Right renal pelvis (tissue), 4 donors: Measurements from ENCODE around the gene MLYCD. TPM values are rescaled to one million over a fixed set of nuclear protein-coding genes. Genes with fewer than 3 reads are reported as not detected.

Source experiments
- DNase-seq, 4 donors: peaks; one replicate each; pipeline ENCODE4 v3.0.0-alpha.2; 2013; ENCODE audit warnings: low read depth in 4 of 4, low spot score in 3 of 4, missing footprints in 1 of 4
- polyA plus RNA-seq, 4 donors: library from polyadenylated mRNA; unstranded; fragments of 120-200 nt; gene quantifications; one replicate each; pipeline ENCODE4 v1.2.1, GENCODE V29; 2013; ENCODE audit not compliant: insufficient read length in 4 of 4

The MLYCD gene
- polyA plus RNA-seq, 4 donors, result 4.3 to 5.4 (median 4.4) TPM

GRCh38 chr16:83895942-83896341 lies 3.0 kb upstream of the MLYCD start:
- no peak for DNase-seq

GRCh38 chr16:83899272-83899897 lies 470 bp downstream of the MLYCD start:
- peak in 2 of 4 donors; percentile 16 to 47 for DNase-seq

- DNase-seq, result no peak
Observed at GRCh38 chr16:83899978-83900377, 1.1 kb downstream of the MLYCD start.

DNA sequence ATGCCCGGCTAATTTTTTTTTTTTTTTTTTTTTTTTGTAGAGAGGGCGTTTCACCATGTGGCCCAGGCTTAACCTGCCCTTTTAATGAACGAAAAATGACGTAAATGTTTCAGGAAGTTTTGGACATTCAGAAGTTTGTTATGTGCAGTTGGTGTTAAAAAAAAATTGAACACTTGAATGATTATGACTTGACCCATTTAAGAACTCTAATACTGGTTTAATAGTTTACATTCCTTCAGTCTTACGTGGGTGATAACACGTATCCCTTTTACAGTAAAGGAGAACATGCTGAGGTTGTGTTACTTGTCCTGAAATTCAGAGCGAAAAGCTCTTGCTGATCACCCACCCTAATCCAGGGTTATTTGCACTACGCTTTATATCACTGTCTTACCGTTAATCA lies 1.7 kb downstream of the MLYCD start:
- DNase-seq, result no peak

- no peak for DNase-seq
Observed at GRCh38 chr16:83901101-83901500, 2.2 kb downstream of the MLYCD start.

GRCh38 chr16:83903751-83904150 lies 4.8 kb downstream of the MLYCD start:
- no peak for DNase-seq

- DNase-seq, result no peak
Observed at GRCh38 chr16:83906683-83907082, 7.8 kb downstream of the MLYCD start.

DNA sequence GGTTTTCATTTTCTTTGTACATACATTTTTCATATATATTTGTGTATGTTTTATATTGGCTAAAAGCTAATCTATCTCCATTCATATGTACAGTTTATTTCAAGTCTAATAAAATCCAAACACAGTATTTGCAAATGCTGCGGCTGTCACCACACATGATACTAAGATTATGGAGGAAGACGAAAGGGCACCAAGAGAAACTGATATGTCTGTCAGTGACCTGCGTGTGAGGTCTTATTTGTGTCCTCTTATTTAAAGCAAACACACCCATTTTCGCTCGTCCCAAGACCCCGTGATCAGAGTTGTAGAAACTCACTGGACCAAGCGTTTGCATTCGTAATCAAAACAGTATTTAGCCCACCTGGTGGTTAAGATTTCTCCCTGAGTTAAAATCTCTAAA lies 8.2 kb downstream of the MLYCD start:
- DNase-seq, result no peak

DNA sequence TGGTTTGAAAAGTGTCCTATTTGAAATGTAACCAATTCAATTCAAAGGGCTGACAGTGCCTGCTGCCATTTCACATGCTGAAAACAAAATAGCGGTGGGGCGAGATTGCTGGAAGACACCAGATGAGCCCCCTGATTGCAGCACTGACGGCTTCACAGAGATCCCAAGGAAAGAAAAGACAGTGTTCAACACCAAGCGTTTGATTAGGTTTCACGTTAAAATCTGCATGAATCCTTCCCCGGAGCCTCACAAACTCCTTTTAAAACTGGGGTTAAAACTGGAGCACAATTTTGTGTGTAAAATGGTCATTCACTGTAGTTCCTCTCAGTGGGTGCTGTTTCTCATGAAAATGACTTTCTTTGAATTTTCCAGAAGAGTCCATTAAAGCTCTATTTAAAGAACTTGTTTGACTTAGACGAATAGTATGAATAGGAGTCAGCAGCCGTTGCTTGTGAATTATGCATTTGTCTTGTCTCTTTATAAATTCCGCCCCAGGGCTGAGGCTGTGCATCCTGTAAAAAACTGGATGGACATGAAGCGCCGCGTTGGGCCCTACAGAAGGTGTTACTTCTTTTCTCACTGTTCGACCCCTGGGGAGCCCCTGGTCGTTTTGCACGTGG lies 8.8 kb downstream of the MLYCD start:
- DNase-seq, result no peak

DNA sequence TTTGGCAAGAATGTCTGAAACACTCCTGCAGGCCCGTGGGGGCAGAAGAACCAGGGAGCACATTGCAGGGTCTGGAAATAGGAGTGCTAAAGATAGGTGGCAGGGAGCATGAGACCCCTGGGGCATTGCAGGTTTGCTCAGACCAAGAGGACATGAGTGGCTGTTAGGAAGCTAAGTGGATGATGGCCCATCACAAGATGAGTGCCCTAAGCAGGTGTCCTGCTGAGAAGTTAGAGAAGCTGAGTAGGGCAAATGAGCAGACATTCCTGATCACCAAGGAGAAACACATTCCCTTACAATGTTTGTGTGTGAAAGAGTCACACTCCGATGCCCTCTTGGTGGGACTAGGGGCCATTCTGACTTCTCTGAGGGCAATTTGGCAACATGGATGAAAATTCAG lies 9.9 kb downstream of the MLYCD start:
- no peak for DNase-seq

DNA sequence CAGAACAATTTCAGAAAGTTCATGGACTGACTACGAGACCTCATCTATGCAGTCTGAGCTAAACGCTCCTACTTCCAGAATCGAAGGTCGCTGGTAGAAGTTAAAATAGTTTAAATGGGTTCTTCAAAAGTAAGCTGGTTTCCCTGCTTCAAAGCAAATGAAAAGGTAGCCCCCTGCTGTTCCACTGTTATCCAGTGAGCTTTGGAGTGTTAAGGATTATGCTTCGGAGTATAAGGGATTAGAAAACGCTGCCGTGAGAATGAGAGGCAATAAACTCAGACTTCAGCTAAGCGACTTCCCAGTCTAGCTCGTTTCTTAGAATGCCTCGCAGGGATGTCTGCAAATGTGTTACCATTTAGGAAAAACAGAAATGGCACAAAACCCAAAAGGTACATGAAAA lies 12.4 kb downstream of the MLYCD start:
- no peak for DNase-seq

DNA sequence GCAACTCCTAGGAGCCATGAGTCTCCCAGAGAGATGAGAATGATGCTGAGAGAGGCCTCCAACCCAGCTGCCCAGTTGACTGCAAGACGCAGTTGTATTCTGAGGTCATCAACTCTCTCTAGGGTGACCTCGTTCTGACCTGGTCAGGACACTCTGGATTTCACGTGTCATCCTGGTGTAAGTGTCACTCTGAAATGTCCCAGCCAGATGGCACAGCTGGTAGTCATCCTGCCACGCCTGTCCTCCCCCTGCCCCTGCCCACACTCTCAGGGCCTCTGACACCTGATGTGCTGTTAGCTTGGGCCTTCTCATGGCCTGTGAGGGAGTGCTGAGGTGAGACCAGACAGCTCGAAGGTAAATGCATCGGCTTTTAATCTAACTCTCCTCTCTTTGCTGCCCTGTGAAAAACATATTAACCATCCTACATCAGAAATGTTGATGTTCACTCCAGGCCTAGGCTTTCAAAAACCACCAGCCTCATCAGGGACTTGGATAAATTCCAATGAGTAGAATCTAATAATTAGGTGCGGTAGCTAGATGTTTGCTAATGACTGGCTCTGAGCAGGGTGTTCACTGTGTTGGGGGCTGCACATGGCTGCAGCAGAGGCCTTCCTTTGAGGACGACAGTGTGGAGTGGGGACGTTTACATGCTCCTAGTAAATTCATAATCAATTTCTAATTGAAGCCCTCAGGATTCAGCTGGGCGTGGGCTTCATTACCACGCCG lies 13.8 kb downstream of the MLYCD start:
- no peak for DNase-seq

GRCh38 chr16:83913245-83913633 lies 14.3 kb downstream of the MLYCD start:
- DNase-seq, result no peak

DNA sequence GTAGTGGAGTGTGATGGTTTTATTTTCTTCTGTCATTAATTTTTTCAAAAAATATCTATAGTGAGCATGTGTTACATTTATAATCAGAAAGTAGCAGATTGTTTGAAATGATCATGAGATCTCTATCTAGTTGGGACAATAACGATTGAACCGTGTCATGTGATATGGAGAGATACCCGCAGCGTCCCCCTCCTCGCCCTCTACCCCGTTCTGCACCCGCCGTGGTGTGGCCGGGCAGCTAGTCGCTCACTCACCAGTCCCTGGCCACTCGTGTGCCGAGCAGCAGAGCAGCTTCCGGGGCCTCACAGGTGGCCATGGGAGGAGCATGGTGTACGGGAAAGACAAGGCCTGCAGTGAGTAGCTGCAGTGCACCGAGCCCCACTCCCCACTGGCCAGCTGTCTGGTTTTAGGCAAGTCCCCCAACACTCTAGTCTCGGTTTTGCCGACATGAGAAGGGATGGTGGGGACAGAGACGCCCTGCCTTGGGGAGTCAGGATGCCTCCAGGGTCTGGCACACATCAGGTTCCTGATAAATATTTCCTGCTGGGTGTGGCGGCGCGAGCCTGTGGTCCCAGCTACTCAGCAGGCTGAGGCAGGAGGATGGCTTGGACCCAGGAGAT lies 15.3 kb downstream of the MLYCD start:
- DNase-seq, result no peak

DNA sequence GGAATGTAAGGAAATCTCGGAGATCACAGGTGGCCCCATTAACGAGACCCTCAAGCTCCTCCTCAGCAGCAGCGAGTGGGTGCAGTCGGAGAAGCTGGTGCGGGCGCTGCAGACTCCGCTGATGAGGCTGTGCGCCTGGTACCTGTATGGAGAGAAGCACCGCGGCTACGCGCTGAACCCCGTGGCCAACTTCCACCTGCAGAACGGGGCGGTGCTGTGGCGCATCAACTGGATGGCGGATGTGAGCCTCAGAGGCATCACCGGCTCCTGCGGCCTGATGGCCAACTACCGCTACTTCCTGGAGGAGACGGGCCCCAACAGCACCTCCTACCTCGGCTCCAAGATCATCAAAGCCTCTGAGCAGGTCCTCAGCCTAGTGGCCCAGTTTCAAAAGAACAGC lies 16.2 kb downstream of the MLYCD start:
- DNase-seq, result no peak

GRCh38 chr16:83915491-83915890 lies 16.6 kb downstream of the MLYCD start:
- no peak for DNase-seq

- DNase-seq, result no peak
Observed at GRCh38 chr16:83917152-83918120, 18.5 kb downstream of the MLYCD start.

DNA sequence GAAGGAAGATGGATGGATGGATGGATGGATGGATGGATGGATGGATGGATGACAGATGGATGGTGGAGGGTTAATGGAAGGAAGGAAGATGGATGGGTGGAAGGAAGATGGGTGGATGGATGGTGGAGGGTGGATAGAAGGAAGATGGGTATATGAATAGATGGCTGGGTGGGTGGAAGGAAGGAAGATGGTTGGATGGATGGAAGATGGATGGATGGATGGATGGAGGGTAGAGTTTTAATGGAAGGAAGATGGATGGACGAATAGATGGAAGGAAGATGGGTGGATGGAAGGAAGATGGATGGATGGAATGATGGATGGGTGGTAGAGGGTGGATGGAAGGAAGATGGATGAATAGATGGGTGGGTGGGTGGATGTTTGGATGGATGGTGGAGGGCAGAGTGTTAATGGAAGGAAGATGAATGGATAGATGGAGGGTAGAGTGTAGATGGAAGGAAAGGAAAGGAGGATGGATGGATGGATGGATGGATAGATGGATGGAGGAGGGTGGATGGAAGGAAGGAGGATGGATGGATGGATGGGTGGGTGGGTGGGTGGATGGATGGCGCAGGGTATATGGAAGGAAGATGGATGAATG lies 22.1 kb downstream of the MLYCD start:
- DNase-seq, result no peak

DNA sequence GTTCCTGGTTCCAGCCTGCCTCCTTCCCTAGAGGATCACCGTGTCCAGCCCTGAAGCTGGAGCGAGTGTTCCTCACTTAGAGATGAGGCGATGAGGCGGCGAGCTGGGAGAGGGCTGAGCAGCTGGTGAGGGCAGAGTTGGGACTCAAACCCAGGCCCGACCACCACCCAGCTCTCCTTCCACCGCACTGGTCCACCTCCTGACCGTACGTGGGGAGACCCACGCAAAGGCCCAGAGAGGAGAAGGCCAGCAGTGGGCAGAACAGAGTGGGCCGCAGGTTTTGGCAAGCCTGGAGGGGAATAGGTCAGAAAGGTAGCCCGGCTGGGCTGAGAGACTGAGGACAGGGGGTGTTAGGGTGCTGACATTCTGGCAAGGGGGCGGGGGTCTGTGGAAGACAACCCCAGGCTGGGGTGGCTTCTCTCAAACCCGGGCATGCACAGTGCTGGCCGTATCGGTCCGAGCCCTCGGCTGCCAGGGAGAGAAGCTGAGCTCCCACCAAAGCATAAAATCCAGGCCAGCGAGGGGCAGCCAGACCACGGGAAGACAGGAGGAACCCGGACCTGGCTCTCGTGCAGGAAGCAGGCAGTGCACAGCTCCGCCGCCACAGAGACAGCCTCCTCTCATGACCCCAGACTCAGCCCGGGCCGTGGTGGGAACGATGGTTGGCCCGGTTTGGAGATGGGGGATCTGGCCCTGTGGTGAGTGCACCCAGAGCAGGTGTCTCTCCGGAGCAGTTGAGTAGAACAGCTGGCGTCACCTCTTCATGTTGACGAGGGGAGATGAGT lies 24.9 kb downstream of the MLYCD start:
- no peak for DNase-seq
